NT2/D1 (cell line): Measurements from ENCODE around the gene CUEDC2.

ENCODE experiments used
- SUZ12 ChIP-seq: IDR thresholded peaks from 2 replicates; pipeline ENCODE4 v1.6.1; 2011; ENCODE audit not compliant: insufficient read length, insufficient read depth; ENCODE audit errors: extremely low read depth
- YY1 ChIP-seq: IDR thresholded peaks from 2 replicates; pipeline ENCODE4 v1.6.1; 2011; ENCODE audit not compliant: insufficient read length, insufficient read depth
- ZNF274 ChIP-seq: IDR thresholded peaks from 2 replicates; pipeline ENCODE4 v1.6.1; 2011; ENCODE audit warnings: mild to moderate bottlenecking, low read depth, low read length

GRCh38 chr10:102406815-102407214 is 25.6 kb downstream of the CUEDC2 start:
- TF ChIP-seq ZNF274 = no peak
- no peak for TF ChIP-seq SUZ12
- no peak for TF ChIP-seq YY1
